ENCODE data around the gene CTDSP2. TPM values are rescaled to one million over a fixed set of nuclear protein-coding genes. Genes with fewer than 3 reads are reported as not detected.

Gene CTDSP2
- polyA plus RNA-seq, 2 of the 4 experiments (the other 2 are of a cell fraction) = 31.3 to 87.7 TPM

GRCh38 chr12:57816855-57817151, 29.7 kb downstream of the CTDSP2 start:
- Histone ChIP-seq H3K4me1 (no peaks in the 10 kb centered on the region), H3K4me3 (no peak overlapping the region), H3K4me2 (no peak overlapping the region), H3K27ac (no peak overlapping the region), H3K9me3 (no peaks in the 10 kb centered on the region)
- no peak for FAIRE-seq
- 72% methylated on average over 5 of the region's 5 CpGs for WGBS (ENCODE audit: missing lambda C conversion rate)
- no peak for ATAC-seq
- DNase-seq (ENCODE audit: low read depth in 1 of 2, low spot score in 1 of 2) = no peak
- ChIA-PET CTCF (interaction anchor here (1.0 to 6.6 kb wide), 7 partner anchors 11 to 88 kb away, joined by 3 to 40 read pairs (median 6); no protein-coding TSS in a partner anchor), POLR2A (no interaction called here)
- no peak for TF ChIP-seq RCOR1 (IDR thresholded peaks at IDR 0.05; ENCODE audit: low read depth, low read length)
- TF ChIP-seq HOXB5 (CRISPR knock-in tag; IDR thresholded peaks at IDR 0.05) = no peak
- no peak for TF ChIP-seq NPAS2 (CRISPR knock-in tag; IDR thresholded peaks at IDR 0.05; ENCODE audit: borderline replicate concordance)
- no peak for TF ChIP-seq HEYL (CRISPR knock-in tag; IDR thresholded peaks at IDR 0.05)
- TF ChIP-seq REST (IDR thresholded peaks at IDR 0.05) = no peak
- no peak for TF ChIP-seq CEBPB (IDR thresholded peaks at IDR 0.05)
- no peak for TF ChIP-seq ZSCAN20 (CRISPR knock-in tag; IDR thresholded peaks at IDR 0.05)
- no peak for TF ChIP-seq HOXB13 (CRISPR knock-in tag; IDR thresholded peaks at IDR 0.05; ENCODE audit: low read depth)
- TF ChIP-seq TFCP2L1 (CRISPR knock-in tag; IDR thresholded peaks at IDR 0.05) = no peak
- TF ChIP-seq ATOH8 (CRISPR knock-in tag; IDR thresholded peaks at IDR 0.05; ENCODE audit: low read depth) = no peak
- no peak for TF ChIP-seq TP53 (CRISPR knock-in tag; IDR thresholded peaks at IDR 0.05)

GRCh38 chr12:57816001-57816854, 30.3 kb downstream of the CTDSP2 start:
- ChIA-PET POLR2A (no interaction called here), CTCF (interaction anchor here (0.6 to 6.6 kb wide), 9 partner anchors 11 to 275 kb away, joined by 3 to 40 read pairs (median 8); no protein-coding TSS in a partner anchor)
- DNase-seq (ENCODE audit: low read depth in 1 of 2, low spot score in 1 of 2) = no peak
- Histone ChIP-seq H3K27ac (no peak overlapping the region), H3K4me3 (no peak overlapping the region), H3K9me3 (no peaks in the 10 kb centered on the region), H3K4me2 (no peak overlapping the region), H3K4me1 (no peaks in the 10 kb centered on the region)
- TF ChIP-seq NR3C1 (IDR thresholded peaks at IDR 0.05) (no peak), E2F6 (IDR thresholded peaks at IDR 0.05; ENCODE audit: borderline replicate concordance, low read depth) (no peak)
- 37% methylated on average over 3 of the region's 3 CpGs for WGBS (ENCODE audit: missing lambda C conversion rate)
- no peak for ATAC-seq
- no peak for FAIRE-seq

GRCh38 chr12:57815177-57816000, 31.1 kb downstream of the CTDSP2 start:
- peak; percentile 6 to 54; a peak in 5 of 6 replicates for ATAC-seq
- peak in 1 of 2 experiments; percentile 24 for DNase-seq (ENCODE audit: low read depth in 1 of 2, low spot score in 1 of 2)
- no peaks in the 10 kb centered on the region for H3K9me3 ChIP-seq
- no peak overlapping the region for H3K27ac ChIP-seq
- ChIA-PET POLR2A (no interaction called here), CTCF (interaction anchor here (0.5 to 6.6 kb wide), 6 partner anchors 13 to 95 kb away, joined by 3 to 40 read pairs (median 6); no protein-coding TSS in a partner anchor)
- peaks cover 7% of the 10 kb centered on the region for H3K4me1 ChIP-seq
- H3K4me3 ChIP-seq = no peak overlapping the region
- WGBS (ENCODE audit: missing lambda C conversion rate) = 80% methylated on average over 12 of the region's 13 CpGs
- H3K4me2 ChIP-seq = no peak overlapping the region
- FAIRE-seq = no peak
- TF ChIP-seq RAD21 (conservative IDR thresholded peaks at IDR 0.05 in 1 of 2, IDR thresholded peaks at IDR 0.05 in 1 of 2) (0 out of 5 replicates have a peak, but pooled peaks of 1 of the 2 experiments have one; percentile 15), CTCF (IDR thresholded peaks at IDR 0.05) (no peak)
